ENCODE measurements around the gene BLM.

Gene BLM

GRCh38 chr15:90808517-90809235 lies 91.5 kb downstream of the BLM start:
- Histone ChIP-seq H3K4me3 (ENCODE audit: low read depth, low read length) (no peak overlapping the region), H3K27ac (no peak overlapping the region)

GRCh38 chr15:90809536-90809935 lies 92.4 kb downstream of the BLM start:
- H3K36me3 ChIP-seq: peaks cover 62% of the 10 kb centered on the region
- DNase-seq: no peak
- no peak overlapping the region for H3K27ac ChIP-seq
- no peak overlapping the region for H3K4me3 ChIP-seq (ENCODE audit: low read depth, low read length)
- no peaks in the 10 kb centered on the region for H3K9me3 ChIP-seq (ENCODE audit: severe bottlenecking)
- H3K27me3 ChIP-seq (ENCODE audit: insufficient read depth, low read depth, severe bottlenecking): no peaks in the 10 kb centered on the region
- TF ChIP-seq CTCF (IDR thresholded peaks at IDR 0.05; ENCODE audit: low read depth, low read length): no peak

More at GRCh38 chr15:90808517-90809235, 91.5 kb downstream of the BLM start:
- H3K9me3 ChIP-seq (ENCODE audit: severe bottlenecking): no peaks in the 10 kb centered on the region
- no peaks in the 10 kb centered on the region for H3K27me3 ChIP-seq (ENCODE audit: insufficient read depth, low read depth, severe bottlenecking)
- no peak for TF ChIP-seq CTCF (IDR thresholded peaks at IDR 0.05; ENCODE audit: low read depth, low read length)
- no peak for DNase-seq
- peaks cover 60% of the 10 kb centered on the region for H3K36me3 ChIP-seq

GRCh38 chr15:90810354-90810753 lies 93.2 kb downstream of the BLM start:
- Histone ChIP-seq H3K4me3 (ENCODE audit: low read depth, low read length) (no peak overlapping the region), H3K27ac (no peak overlapping the region), H3K27me3 (ENCODE audit: insufficient read depth, low read depth, severe bottlenecking) (no peaks in the 10 kb centered on the region), H3K9me3 (ENCODE audit: severe bottlenecking) (no peaks in the 10 kb centered on the region), H3K36me3 (peaks cover 61% of the 10 kb centered on the region)
- no peak for DNase-seq
- TF ChIP-seq CTCF (IDR thresholded peaks at IDR 0.05; ENCODE audit: low read depth, low read length): no peak

- Histone ChIP-seq H3K27me3 (ENCODE audit: insufficient read depth, low read depth, severe bottlenecking) (no peaks in the 10 kb centered on the region), H3K9me3 (ENCODE audit: severe bottlenecking) (no peaks in the 10 kb centered on the region), H3K36me3 (peaks cover 54% of the 10 kb centered on the region), H3K4me3 (ENCODE audit: low read depth, low read length) (no peak overlapping the region), H3K27ac (no peak overlapping the region)
- no peak for DNase-seq
- TF ChIP-seq CTCF (IDR thresholded peaks at IDR 0.05; ENCODE audit: low read depth, low read length): no peak
Measured at GRCh38 chr15:90812171-90812957, 95.2 kb downstream of the BLM start.

- Histone ChIP-seq H3K36me3 (peaks cover 50% of the 10 kb centered on the region), H3K9me3 (ENCODE audit: severe bottlenecking) (no peaks in the 10 kb centered on the region), H3K27me3 (ENCODE audit: insufficient read depth, low read depth, severe bottlenecking) (no peaks in the 10 kb centered on the region), H3K4me3 (ENCODE audit: low read depth, low read length) (no peak overlapping the region), H3K27ac (no peak overlapping the region)
- DNase-seq: no peak
- TF ChIP-seq CTCF (IDR thresholded peaks at IDR 0.05; ENCODE audit: low read depth, low read length): no peak
Measured at GRCh38 chr15:90812958-90813265, 95.8 kb downstream of the BLM start.
